Prostate gland (tissue), 2 donors: Measurements from ENCODE around the gene GRIA4.

ENCODE experiments used
- POLR2AphosphoS5 ChIP-seq: sonication (generic); formaldehyde crosslinking; IDR thresholded peaks from one replicate; pipeline ENCODE4 v1.6.1; 2017; ENCODE audit warnings: antibody characterized with exemption
- TF ChIP-seq, protein P1 (sequence below), 4 experiments: fragments of 200-600 bp in 2 of 4; fragments of 450-650 bp in 2 of 4; sonication (generic) in 2 of 4; IDR thresholded peaks; 1 replicate in 3 of 4; 2 replicates in 1 of 4; pipeline ENCODE4 v1.5.1; 2016 to 2019; ENCODE audit warnings: antibody characterized with exemption in 4 of 4, mild to moderate bottlenecking in 2 of 4, moderate library complexity in 2 of 4

GRCh38 chr11:105665281-105665680 lies 55.4 kb downstream of the GRIA4 start:
- TF ChIP-seq, protein P1, sequence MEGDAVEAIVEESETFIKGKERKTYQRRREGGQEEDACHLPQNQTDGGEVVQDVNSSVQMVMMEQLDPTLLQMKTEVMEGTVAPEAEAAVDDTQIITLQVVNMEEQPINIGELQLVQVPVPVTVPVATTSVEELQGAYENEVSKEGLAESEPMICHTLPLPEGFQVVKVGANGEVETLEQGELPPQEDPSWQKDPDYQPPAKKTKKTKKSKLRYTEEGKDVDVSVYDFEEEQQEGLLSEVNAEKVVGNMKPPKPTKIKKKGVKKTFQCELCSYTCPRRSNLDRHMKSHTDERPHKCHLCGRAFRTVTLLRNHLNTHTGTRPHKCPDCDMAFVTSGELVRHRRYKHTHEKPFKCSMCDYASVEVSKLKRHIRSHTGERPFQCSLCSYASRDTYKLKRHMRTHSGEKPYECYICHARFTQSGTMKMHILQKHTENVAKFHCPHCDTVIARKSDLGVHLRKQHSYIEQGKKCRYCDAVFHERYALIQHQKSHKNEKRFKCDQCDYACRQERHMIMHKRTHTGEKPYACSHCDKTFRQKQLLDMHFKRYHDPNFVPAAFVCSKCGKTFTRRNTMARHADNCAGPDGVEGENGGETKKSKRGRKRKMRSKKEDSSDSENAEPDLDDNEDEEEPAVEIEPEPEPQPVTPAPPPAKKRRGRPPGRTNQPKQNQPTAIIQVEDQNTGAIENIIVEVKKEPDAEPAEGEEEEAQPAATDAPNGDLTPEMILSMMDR (IDR thresholded peaks at IDR 0.05): no peak
- no peak for TF ChIP-seq POLR2AphosphoS5
